MV-4-11 (cell line): Measurements from ENCODE around the gene JAK1.
"Not testable (repeated sequence)": the region's sequence is repeated elsewhere in the genome, so short reads cannot be mapped to it uniquely, and the experiment has no call there.

Experiments used
- DNase-seq: peaks from one replicate; lab custom pipeline; 2025; lab: John Stamatoyannopoulos, UW

The JAK1 gene

DNA sequence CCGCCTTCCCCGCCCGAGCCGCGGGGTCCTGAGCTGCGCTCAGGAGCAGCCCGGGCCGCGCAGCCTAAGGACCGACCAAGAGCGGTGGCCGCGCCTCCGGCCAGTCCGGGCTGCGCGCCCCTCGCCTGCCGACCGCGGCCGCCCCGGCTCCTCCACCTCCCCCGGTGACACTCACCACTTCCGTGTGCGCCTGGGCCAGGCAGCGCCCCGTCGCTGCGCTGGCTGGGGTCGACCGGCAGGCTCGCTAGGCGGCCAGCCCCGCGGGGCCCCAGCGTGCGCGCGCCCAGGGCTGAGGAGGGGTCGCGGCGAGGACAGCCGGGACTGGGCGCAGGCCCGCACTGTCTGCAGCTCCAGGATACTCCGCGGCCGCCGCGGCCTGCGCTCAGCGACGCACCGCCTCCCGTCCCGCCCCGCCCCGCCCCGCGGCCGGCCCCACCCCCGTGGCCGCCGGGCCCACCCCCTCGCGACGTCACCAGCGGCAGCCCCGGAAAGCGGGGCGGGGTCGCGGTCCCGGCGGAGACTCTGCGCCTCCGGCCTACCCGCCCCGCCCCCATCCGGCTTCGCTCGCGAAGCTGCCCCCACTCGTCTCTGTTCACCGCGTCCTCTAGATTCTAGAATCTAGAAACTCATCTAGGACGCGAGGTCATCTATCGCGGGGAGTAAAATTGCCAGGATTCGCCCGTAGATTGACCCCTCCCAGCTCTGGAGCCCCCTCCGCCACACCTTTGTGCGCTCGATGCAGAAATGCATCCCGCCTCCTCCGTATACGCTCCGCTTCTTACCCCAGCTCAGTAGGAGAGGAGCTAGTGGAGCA, at the start of gene JAK1:
JAK1 (minus strand) TSS at position 392 of the 814 bp plus-strand sequence. CDS start 80,285 bp downstream, outside the sequence.
- DNase-seq: peak; percentile 62

DNA sequence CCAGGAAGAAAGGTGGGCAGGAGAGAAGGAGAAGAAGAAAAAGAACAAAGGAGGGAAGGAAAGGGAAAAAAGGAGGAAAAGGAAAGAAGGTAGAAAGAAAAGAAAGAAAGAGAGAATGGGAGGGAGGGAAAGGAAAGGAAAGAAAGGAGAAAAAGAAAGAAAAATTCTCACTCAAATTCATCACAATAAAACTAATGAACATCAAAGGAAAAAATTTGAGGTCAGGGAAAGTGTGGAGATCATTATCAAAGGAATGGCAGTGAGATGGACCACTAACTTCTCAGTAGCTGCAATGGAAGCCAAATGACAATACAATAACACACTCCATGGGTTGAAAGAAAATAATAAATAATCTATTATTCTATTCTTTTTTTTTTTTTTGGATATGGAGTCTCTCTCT, 48.0 kb upstream of the JAK1 start:
- no peak for DNase-seq

- peak; percentile 79 for DNase-seq
These were observed 45.6 kb upstream of the JAK1 start for GRCh38 chr1:65011983-65012382.

DNA sequence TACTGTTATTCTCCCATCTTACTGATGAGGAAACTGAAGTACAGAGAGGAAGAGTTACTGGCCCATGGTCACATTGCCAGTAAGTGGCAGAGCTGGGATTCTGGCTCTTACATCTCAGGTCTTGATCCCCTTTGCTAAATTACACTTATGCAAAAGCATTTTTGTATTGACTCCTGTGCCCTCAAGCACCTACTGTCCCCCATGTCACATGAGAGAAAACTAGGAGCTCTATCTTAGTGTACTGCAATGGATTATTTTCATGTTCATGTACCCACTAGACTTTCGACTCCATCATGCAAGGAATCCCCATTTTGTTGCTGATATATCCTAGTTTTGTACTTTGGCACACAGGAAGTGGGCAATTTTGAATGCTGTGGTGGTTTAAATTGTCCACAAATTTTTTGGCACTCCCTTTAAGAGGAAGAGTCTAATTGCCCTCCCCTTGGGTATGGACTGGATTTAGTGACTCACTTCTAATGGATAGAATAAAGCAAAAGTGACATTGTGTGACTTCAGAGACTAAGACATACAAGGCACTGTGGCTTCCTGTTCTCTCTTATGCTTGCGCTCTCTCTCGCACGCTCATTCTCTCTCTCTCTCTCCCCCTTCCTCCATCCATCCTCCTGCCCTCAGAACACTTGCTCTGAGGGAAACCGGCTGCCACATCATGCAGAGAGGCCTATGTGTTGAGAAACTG, 43.5 kb upstream of the JAK1 start:
- DNase-seq: peak; percentile 58

- DNase-seq: no peak
These were observed 42.8 kb upstream of the JAK1 start for GRCh38 chr1:65009176-65009575.

GRCh38 chr1:65006806-65007205, 40.5 kb upstream of the JAK1 start:
- DNase-seq: no peak

DNA sequence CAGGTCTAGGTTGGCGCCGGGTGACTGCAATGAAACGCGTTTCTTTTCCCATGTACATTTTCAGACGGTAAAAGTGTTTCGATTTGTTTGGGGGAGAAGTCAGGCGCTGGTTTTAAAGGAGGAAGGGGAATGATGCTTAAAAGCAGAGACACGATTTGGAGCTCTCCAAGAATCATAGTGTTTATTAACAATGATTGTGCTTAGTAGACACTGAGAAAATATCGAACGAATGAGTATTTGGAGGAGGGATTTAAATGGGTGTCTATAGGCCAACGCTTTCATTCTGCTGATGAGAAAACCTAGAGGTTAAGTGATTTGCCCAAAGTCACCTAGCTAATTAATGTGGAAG, 36.9 kb upstream of the JAK1 start:
- DNase-seq: no peak

GRCh38 chr1:65002508-65003315, 36.4 kb upstream of the JAK1 start:
- DNase-seq: peak; percentile 46

DNA sequence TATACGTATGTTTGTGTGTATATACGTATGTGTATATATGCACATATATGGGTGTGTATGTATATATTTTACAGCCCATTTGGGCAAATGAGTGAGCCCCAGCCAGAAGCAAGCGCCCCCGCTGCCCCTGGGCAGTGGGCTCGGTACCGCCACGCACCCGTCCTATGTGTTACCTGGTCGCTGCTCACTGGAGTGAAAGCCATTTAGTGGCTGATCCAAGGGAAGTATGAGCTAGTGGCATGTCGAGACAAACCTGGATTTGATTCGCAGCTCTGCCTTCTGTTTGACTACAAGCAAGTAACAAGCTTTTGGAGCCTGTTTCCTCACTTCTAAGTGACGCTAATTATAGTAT, 35.8 kb upstream of the JAK1 start:
- DNase-seq: no peak

- DNase-seq: no peak
These were observed 35.0 kb upstream of the JAK1 start for GRCh38 chr1:65001231-65001792.

DNA sequence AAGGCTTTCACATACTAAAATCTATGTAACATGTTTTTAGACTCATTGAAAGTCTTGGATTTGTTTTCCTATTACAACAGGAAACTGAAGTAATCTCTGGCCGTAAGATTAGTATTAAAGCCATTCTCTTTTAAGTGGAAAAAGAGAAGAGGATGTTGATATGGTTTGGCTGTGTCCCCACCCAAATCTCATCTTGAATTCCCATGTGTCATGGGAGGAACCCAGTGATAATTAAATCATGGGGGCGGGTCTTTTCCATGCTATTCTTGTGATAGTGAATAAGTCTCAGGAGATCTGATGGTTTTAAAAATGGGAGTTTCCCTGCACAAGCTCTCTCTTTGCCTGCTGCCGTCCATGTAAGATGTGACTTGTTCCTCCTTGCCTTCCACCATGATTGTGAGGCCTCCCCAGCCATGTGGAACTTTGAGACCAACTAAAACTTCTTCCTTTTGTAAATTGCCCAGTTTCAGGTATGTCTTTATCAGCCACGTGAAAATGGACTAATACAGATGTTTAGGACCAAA, 32.1 kb upstream of the JAK1 start:
- DNase-seq: not testable (repeated sequence)

DNA sequence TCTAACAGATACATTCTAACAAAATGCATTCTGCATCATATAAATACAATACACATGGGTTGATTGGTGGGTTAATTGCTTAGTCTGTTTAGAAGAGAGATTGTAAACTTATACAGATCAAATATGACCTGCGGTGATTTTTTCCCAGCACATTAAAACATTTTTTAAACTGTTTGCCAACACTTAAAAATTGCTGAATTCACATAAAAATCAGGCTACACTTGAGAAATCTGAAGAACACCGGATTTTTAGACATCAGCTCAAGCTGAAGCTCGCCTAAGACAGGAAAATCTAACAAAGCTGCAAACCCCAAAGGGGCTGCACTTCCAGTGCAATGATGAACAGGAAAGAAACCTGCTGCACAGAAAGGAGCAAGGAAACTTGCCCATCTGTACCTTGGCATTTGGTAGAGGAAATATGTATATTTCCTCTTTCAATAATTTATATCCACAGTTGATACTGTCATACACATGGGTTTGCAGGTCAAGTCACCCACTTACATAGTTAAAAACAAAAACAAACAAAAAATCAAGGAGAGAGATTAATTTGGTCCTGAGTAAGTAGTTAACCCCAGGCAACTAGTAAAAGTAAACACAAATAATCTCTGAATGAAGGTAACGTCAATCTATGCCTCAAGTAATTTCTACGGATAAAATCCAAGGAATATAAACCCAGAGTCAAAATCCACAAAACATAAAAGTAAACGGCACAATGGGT, 30.4 kb upstream of the JAK1 start:
- DNase-seq: no peak

DNA sequence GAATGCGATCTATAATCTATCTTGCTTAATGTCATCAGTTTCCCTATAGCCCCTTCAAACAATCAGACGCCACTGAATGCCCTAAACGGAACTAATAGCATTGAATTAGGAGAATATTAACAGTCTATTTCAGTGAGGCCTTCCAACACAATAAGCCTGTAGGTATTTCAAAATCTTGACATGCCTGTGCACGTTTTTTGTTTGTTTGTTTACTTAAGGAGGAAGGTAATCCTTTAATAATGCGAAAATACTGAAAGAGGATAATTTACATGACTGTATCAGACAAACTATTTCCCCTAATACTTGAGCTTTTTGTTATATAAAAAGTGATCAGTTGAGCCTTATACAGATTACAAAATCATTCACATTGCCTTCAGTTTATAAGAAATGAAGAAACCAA, 29.0 kb upstream of the JAK1 start:
- no peak for DNase-seq

DNA sequence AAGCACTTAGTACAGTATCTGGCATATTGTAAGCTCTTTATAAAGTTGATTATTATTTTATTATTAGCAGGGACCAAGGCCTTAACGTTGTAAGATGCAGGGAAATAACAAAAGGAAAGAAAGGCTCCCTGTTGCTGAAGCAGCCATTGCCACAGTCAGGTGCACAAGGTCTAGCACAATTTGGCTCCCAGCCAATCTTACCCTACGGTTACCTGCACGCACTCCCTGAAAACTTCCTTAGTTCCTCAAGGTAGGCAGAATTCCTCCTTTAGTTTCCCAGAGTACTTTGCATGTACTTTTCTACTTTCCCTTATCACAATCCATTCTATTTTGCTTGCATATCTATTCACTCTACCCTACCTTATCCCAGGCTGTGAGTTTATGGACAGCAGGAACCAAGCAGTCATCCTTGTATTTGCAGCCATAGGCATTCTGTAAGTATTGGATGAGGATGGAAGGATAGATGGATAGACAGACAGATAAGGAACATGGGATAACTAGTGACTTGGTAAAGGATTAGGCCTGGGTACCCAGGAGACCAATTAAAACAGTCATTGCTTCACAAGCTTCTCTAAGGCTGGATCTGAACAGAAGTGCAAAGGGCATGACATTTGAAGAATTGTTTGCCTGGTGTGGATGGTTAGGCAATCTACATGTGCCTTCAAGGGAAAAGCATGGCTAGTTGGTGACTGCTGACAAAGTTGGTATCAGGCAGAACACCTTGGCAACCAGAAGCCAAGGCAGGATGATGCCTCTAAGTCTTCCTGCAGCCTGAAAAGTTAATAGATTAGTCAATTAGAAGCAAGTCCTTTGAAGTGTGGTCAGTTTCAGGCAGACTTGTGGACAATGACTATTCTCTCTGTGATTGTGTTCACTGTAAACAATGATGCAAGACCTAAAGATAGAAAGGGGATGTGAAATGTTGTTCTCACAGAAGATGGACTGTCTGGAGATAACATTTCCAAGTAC, 20.8 kb upstream of the JAK1 start:
- DNase-seq: peak; percentile 86

DNA sequence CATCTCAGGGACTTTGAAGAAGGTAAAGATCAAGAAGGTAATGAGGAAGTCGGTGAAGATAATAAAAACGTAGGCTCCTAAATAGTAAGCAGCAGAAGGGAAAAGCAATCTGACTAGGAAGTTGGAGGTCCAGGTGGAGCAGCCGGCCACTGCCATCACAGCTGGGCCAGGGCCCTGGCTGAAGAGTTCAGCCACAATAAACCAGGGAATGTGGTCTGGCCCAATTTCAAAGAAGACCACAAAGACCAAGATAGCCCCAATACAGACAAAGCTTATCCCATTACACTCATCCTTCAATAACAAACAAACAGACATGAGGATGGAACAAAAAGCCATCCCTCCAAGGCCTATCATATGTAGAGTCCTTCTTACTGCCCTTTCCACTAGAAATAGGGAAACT, 18.4 kb upstream of the JAK1 start:
- DNase-seq: no peak

GRCh38 chr1:64984106-64984505, 17.8 kb upstream of the JAK1 start:
- DNase-seq: no peak

DNA sequence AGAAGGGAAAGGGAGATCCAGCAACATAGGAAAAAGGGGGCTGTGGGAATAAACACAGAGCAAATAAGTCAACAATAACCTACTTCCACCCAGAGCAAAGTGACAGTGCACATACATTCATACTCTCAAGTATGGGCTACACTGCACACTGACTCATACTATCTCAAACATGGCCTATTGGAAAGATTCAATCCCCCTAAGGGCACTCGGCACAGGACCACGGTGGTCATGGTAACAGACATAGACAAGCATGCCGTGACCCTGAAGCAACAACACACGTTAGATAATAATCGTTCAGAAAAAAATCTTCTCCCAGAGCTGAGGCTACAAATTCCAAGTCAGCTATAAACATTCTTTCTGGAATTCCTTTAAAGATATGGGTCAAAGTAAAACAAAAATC, 16.8 kb upstream of the JAK1 start:
- DNase-seq: no peak

DNA sequence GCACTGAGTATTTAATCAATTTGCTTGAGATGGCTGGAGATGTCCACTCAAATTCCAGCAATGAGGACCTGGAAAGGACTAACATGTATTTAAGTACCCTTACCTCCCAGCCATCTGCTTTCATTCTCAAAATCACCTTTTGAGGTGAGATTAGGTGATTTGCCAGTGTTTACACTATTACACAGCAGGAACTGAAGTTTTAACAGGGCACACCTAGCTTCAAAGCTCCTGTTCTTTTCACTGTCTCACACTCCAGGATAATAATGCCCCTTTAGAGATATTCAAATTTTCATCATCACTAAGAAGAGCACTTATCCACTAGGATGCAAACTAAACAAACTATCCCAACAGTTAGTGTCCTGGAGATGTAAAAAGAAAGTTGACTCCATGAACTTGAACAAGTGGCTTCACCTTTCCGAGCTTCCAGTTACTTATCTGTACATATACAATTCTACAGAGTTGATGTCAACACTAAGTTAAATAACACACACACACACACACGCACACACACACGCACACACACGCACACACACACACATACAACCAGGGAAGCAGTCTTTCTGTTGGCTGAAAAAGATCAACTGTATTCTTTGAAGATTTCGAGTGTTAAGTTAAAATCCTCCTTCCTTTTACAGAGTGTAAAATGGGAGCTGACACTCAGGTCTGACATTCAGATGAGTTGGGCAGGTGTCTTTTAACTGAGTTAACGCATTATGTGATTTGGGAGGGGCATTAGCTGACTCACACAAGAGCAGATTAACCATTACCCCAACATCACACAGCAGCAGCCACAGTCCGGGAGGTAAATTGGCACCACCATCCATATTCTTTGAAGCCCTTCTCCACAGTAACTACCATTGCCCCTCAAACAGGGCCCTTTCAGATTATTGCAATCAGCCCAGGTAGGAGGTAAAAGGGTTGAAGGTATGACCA, 15.5 kb upstream of the JAK1 start:
- no peak for DNase-seq
